ENCODE measurements around the gene WWC2.

DNA sequence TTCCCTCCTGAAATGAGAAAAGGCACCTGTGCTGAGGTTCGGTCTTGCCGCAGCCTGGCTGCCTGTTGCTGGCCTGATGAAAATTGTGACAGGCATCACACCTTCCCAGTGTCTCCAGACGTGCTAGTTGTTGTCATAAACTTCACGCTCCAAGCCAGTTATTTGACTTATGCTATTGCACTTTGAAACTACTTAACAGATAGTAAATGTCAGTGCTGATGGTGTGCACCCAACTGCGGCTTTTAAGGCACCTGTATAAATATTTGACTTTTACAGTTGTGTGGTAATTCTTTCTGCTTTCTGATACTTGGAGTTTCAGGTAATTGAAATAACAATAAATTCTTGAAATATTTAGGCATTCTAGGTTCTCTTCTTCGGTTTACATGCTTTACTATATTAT, 1.8 kb downstream of the WWC2 start:
- TF ChIP-seq POLR2A (IDR thresholded peaks at IDR 0.05) (no peak), POLR2AphosphoS5 (IDR thresholded peaks at IDR 0.05) (no peak)
- TF ChIP-seq, protein P1, sequence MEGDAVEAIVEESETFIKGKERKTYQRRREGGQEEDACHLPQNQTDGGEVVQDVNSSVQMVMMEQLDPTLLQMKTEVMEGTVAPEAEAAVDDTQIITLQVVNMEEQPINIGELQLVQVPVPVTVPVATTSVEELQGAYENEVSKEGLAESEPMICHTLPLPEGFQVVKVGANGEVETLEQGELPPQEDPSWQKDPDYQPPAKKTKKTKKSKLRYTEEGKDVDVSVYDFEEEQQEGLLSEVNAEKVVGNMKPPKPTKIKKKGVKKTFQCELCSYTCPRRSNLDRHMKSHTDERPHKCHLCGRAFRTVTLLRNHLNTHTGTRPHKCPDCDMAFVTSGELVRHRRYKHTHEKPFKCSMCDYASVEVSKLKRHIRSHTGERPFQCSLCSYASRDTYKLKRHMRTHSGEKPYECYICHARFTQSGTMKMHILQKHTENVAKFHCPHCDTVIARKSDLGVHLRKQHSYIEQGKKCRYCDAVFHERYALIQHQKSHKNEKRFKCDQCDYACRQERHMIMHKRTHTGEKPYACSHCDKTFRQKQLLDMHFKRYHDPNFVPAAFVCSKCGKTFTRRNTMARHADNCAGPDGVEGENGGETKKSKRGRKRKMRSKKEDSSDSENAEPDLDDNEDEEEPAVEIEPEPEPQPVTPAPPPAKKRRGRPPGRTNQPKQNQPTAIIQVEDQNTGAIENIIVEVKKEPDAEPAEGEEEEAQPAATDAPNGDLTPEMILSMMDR (IDR thresholded peaks at IDR 0.05): no peak
